DMS114 treated with DMSO at 0.1 percent for 48 hours (cell line): ENCODE data around the gene CDKAL1.
"Not testable (repeated sequence)": the region's sequence is repeated elsewhere in the genome, so short reads cannot be mapped to it uniquely, and the experiment has no call there.

Source experiments
- DNase-seq: peaks from one replicate; lab custom pipeline; 2025; ENCODE audit not compliant: unreplicated experiment; lab: John Stamatoyannopoulos, UW

Gene CDKAL1

DNA sequence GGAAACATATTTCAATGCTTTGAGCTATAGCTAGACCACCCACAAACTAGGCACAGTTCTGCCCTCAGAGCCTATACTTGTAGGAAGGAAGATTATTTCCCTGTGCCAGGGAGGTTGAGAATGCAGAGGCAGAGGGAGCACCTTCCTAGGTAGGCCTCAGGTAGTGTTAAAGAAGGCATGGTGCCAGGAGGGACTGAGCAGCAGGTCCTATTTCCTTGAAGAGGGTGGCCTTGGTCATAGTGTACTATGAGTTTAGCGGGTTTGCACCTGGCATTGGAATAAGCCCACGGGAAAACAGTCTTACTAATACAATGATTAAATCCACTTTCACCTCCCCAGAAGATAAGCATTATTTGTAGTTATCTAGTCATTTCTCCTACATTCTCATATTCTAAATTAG lies 375.4 kb downstream of the CDKAL1 start:
- no peak for DNase-seq

DNA sequence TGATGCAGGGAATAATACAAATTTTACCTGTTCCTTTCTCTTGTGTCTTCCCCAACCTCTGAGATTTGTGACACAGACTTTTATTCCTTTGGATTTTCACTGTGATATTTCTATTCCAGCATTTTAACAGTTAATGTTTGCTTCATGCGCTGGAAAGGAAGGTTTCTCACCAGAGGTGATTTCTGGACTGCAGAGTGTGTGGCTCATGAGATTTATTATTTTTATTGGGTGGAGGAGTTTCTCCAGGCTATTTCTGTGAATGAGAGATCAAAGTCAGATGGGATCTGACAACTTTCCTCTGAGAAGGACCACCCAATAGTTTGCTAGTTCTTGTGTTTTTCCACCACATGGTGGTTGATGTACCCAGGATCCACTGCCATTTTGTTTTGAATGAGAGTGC lies 377.5 kb downstream of the CDKAL1 start:
- no peak for DNase-seq

DNA sequence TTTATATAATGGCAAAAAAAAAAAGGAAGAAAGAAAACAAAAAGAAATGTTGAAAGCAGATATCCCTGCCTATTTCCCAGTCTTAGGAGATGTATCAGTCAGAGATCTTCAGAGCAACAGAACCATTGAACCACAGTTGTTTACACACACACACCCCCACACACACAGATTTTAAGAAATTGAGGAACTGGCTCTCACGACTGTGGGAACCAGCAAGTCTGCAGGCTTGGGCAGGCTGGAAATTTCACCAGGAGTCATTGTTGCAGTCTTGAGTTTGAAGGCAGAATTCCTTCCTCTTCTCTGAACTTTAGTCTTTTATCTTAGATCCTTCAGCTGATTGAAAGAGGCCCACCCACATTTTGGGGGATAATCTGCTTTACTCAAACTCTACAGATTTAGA lies 380.9 kb downstream of the CDKAL1 start:
- DNase-seq = no peak

DNA sequence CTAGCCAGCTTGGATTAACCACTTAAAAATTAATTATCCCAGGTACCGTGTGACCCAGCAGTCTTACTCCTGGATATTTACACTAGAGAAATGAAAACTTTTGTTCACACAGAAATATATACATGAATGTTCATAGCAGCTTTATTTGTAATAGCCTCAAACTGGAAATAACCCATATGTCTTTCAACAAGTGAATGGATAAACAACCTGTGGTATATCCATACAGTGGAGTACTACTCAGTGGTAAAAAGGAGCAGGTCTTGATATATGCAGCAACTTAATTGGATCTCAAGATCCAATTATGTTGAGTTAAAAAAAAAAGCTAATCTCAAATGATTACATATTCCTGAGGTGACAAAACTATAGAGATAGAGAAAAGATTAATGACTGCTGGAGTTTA lies 381.4 kb downstream of the CDKAL1 start:
- DNase-seq = no peak

DNA sequence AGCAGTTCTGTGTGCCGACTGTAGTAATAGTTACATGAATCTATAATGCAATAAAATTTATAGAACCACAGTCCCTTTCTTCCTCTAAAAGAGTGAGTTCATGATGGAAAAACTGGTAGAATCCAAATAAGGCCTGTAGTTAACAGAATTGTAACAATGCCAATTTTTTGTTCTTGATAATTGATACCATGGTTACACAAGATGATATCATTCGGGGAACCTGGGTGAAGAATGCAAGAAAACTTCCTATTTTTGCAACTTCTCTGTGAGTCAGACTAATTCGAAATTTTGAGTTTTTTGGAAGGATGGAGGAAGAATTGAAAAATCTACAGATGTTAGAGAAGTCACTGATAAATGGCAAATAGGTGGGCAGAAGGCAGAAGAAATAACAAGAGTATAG lies 381.8 kb downstream of the CDKAL1 start:
- DNase-seq = no peak

DNA sequence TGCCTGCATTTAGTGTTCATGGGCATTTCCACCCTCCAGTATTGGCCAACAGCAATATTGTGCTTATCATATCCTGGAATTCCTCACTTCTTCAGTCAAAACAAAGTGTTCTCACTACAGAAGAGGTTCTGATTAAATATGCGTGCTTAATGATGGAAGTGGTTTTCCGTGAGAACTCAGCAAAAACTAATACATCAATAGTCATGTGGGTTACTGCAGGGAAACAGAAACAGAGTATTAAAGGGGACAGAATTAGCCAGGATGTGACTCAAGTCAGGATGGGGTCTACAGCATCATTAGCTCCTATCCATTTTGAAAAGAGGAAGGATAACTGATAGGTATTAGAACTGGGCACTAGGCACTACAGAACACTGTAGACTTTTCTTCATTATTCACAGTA lies 384.6 kb downstream of the CDKAL1 start:
- DNase-seq = no peak

DNA sequence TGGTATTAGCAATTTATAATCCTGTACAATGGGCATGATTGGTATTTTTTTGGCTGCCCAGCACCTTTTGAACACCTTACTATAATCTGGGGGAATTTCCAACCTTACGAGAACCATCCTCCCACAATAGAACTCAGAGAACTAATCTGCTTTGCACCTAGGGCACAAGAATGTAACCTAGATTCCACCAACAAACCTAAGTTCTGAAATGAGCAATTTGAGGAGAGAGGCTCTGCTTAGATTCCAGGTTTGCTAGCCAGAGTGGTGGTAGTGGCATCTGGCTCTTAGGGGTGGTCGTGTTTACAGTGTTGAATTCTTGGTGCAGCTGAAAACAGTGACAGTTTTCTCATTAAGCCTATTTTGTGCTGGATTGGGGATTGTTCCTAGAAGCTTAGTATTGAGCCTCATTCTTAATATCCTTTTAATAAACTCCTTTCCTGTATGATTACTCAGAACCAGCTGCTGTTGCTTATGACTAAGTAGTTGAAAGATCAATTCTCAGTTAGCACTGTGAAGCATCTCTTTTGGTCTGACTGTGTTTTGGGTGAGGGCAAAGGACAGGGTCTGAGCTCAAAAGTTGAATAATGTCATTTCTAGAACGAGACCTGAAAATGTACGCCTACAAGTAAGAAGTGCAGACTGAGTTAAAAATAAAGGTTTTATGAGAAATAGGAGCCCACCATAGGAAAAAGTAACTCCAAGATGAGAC lies 385.6 kb downstream of the CDKAL1 start:
- no peak for DNase-seq

DNA sequence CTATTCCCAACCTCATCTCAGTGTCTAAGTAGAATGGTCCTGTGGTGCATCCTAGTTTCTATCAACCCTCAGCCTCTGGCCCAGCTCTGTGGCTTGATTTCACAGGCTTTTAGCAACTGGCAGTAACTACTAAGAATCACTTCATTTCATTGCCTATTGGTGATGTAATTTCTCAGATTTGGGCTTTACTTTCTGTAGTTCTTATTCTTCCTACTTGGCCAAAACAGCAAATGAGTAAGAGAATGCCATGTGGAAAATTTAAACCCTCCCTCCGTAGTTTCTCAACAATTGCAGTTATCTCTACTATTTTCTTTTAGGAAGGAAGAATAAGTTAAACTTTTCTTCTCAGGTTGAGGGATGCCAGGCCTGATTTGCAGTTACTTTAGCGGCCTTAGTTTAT lies 387.3 kb downstream of the CDKAL1 start:
- DNase-seq = no peak

DNA sequence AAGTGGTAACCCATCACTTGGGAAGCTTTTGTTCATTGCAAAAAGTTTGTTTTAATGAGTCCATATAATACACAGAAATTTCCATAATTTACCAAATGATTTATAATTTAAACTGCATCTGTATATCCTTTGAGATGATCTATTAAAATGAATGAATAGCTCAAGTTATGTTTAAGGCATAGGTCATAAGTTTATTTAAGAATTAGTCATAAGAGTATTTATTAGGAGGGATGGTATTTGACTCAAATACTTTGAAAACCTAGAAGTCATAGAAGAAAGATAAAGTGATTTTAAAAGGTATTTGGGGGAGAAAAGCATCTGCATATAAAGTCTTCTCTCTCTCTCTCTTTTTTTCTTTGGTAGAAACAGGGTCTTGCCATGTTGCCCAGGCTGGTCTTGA lies 388.5 kb downstream of the CDKAL1 start:
- DNase-seq = no peak

DNA sequence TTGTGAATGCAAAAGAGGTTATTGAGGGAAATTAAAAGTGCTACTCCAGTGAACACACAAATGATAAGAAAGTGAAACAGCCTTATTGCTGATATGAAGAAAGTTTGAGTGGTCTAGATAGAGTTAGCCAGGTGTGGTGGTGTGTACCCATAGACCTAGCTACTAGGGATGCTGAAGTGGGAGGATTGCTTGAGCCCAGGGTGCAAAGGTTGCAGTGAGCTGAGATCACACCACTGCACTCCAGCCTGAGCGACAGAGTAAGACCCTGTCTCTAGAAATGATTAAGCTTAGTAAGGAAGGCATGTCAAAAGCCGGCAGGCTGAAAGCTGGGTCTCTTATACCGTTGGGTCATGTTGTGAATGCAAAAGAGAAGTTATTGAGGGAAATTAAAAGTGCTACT lies 389.8 kb downstream of the CDKAL1 start:
- DNase-seq = not testable (repeated sequence)

DNA sequence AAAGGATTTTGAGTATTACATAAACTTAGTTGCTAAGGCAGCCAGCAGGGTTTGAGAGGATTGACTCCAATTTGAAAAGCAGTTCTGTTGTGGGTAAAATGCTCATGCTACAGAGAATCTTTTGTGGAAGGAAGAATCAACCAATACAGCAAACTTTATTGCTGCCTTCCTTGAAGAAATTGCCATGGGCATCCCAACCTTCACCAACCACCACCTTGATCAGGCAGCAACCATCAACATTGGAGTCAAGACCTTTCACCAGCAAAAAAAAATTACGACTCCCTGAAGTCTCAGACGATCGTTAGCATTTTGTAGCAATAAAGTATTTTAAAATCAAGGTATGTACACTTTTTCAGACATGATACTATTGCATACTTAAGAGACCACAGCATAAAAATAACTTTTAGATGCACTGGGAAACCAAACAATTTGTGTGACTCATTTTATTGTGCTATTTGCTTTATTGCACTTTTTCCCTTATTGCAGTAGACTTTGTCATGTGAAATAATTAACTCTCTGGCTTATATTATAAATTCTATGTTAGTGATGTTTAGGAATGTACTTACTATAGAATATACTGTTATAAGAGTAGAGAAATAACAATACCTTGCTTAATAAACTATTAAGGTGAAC lies 390.8 kb downstream of the CDKAL1 start:
- no peak for DNase-seq

DNA sequence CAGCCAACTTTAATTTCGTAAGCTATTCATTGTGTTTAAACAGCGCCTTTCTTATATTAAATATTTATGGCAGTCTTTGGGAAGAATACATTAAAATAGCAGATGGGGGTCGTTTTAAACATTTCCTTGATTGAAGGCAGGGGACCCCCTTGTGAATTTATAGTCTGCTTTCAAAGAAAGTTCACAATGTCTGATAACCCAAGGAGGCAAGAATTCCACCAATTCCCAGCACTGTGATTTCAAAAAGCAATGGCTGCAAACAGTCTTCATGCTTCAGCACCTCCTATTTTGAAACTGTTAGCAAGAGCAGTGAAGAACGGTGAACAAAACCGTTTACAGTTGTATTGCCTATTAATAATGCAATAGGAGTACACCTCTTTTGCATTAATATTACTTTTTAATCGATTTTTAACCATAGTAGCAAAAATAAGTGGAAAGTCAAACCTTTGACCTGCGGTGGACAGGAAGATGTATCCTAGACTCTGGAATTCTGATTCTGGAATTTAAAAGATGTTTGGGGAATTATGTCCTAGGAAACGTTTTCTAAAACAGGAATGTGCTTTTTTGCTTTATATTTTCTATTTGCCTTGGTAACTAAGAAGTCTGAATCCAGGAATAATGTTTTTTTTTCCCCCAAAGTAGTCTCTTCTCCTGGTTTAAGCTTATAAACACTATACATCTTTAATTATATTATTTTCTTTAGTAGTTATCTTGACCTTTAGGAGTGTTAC lies 393.0 kb downstream of the CDKAL1 start:
- DNase-seq = no peak

DNA sequence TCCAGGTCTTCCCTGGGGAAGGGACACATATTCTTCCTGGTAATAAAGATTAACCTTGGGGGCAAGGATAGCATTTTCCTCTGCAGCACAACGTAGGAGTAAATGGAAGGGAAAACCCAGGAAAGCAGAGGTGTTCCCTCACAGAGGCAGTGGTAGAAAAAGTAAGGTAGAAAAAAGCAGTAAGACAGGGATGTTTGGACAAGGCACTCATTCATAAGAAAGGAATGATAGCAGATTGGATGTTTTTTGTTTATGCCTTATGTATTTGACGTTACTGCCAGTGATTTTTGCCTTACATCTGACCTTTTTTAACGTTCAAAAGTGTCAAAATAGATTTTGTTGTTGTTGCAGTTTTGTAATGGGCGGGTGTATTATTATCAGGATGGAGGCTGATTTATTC lies 395.0 kb downstream of the CDKAL1 start:
- DNase-seq = no peak

DNA sequence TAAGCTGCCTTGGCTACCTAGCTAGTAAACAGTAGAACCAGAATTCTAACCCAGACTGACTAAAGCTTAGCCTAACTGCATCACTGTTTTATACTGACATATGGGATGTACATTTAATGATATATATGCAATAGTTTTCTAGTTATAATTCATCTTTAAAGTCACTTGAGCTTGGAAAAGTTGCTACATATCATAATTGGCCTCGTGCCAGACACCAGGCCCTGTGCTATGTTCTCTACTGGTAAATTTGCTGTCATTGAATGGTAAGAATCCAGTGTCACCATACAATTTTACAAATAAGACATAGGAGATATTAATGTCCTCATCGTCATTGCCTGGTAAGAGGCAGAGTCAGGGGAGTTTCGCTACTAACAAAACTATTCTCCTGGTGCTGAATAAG lies 396.8 kb downstream of the CDKAL1 start:
- no peak for DNase-seq

DNA sequence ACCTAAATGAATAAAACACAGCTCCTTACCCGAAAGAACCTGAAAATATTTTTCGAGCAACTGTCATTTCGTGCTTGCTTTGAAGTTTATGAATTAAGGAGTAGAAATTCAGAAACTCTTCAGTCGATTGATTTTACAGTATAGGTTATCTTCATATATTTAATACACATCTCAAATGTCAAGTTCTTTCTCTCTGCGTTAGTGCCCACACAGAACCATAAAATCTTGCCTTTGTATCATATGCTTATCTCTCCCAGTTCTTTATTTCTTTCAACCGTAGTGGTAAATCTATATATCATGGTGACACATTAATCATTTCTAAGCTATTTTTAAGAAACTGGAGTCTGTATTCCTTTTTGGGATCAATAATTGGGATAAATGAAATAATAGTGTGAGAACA lies 397.5 kb downstream of the CDKAL1 start:
- no peak for DNase-seq

DNA sequence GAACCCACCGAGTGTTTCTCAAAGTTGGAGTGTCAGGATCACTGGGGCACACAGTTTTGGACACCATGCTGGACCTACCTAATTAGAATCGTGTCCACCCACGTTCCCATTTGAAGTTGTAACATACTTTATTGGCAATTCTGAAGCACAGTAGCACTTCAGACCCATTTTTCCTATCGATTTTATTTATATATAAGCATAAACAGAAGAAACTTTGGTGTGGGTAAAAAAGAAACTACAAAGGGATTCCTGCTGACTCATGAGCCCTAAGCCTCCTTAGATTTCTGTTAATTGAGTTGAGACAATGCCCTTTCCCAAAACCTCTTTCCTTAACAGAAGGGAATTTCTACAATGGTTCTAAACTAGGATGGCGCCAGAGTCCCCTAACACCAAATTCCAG lies 398.0 kb downstream of the CDKAL1 start:
- no peak for DNase-seq

DNA sequence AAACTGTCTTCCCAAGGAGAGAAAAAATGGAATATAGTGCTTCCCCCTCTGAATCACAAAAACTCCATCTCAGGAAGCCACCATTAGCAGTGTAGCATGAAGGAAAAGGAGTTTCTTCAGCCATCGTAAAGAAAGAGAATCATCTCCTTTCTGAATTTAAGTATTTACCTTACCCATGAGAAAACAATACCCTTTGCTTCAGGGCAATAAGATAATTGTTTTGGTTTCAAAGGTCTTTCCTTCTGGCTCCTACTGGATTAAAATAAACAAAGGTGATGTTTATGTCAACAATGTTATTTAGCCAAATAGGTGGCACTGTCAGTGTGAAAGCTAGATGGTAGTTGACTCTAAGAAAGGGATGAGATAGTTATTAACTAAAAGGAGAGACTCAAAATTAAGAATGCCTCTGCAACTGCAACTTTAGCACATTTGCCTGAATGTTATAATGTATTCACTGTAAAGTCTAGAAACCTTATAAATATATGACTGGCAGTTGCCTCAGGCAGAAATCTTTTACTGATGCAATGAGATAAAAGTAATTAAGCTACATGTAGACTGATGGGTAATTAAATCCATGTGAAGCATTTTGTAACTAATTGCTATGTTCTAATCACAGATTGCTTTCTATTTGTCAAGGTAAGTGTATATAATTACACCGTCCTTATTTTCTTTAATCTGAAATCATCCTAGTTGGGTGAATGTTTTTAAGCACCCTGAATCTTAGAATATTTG lies 399.0 kb downstream of the CDKAL1 start:
- no peak for DNase-seq

DNA sequence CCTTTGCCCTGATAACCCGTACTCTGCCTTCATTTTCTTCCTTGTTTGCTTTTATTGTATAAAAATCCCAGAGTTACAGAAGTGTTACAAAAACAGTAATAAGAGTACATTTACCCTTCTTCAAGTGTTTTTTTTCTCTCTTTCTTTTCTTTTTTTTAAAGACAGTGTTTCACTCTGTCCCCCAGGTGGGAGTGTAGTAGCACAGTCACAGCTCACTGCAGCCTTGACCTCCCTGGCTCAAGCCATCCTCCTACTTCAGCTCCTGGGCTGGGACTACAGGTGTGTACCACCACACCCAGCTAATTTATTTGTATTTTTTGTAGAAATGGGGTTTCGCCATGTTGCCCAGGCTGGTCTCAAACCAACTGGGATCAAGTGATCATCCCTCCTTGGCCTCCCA lies 402.7 kb downstream of the CDKAL1 start:
- DNase-seq = no peak

DNA sequence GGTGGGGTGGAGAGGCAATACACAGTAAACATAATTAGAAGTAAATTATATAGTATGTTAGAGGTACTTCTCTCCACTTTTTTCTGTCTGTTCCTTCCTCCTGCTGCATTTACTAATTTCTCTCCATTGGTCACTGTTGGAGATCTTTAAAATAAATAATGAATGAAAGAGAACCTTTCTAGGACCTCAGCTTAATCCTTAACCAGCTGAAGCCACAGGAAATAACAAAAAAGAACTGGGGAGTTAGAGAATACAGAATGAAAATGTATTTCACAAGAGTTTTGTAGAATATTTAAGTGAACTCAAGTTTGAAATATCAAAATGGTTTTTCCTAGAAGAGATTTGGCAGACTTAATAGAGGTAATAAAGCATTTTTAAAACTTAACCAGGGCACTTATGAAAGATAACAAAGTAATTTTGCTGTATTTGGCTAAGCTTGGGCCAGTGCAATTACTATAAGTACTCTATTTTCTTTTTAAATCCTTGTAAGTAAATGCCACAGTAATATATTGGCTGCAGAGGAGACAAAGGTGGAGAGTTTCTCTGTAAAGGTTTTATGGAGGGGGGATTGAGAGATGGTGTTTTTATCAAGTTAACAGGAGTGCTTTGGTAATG lies 405.0 kb downstream of the CDKAL1 start:
- DNase-seq = no peak

DNA sequence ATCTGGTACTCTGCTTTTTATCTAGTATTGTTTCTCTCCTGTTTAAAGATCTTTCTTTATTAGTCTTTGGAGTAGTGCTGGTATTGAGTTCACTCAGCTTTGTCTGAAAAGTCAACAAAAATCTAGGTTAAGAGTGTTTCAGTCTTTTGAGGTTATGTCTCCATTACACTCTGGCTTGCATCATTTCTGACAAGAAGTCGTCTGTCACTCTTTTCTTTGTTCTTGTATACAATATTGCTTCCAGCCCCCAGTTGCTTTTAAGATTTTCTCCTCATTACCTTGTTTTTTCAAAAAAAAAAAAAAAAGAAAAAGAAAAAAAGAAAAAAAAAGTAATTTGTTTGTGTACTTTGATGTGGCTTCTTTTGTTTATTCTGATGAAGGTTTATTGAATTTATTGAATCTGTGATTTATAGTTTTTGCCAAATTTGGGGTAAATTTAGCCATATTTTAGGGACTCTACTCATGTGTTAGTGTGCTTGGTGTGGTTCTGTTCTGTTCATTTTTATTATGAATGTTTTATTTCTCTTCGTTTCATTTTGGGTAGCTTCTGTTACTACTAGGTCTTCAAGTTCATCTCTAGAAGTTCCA lies 408.9 kb downstream of the CDKAL1 start:
- no peak for DNase-seq

DNA sequence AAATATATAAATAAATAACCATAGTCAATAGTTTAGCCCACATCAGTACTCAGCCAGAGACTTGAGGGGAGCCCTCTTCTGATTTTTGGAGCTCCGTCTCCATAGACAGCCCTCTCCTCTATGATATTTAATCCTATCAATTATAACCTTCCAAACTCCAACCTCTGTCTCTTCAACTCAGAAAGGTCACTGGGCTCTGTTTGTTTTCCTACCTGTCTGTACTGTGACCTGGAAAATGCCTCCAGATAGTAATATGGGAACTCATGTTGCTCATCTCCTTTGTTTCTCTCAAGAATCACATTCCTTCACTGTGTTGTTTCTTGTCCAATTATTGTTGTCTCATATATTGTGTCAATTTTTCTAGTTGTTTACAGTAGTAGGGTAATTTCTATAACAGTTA lies 409.7 kb downstream of the CDKAL1 start:
- DNase-seq = no peak
